G401.6 (cell line): ENCODE results near the gene CFAP53.

Source experiments
- FAIRE-seq: peaks from 2 replicates; lab custom pipeline; 2012; peaks lifted over from hg19 to GRCh38; lab: Jason Lieb, UNC

The CFAP53 gene

DNA sequence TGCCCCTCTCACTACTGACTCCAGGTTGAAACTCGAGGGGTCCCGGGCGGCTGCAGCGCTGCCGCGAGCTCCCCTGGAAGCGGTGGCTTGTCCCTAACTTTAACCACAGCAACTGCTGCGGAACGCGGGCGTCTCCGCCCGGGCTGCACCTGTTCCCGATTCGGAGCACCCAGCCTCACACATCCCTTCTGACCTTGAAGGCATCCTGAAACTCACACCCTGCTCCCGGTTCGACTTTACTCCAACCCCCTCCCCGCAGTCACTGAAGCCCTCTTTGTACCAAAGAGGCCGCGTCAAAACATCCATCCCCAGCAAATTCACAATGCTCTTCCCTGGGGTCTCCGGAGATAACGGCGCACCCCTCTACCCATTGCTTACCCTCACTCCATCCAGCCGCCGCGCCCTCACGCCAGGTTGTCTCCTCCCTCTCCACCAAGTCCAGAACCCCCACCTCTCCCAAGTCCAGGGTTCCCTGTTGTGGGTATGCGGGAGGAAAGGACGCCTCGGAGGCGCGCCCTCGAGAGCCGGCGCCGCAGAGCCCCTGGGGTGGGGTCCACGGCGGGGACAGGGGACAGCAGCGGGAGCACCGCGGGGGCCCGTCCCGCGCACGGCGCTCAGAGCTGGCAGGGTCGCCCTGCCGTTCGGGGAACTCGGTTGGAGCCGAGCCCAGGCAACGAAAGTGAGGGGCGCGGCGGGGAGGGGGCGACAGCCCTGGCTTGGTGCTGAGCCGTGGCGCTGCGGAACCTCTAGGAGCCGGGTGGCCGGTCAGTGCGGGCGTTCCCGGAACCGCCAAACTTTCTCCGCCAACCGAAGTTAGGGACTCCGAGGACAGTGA is 72.3 kb downstream of the CFAP53 start:
- FAIRE-seq = no peak

- FAIRE-seq = no peak
Measured at GRCh38 chr18:50192995-50193795, 73.1 kb downstream of the CFAP53 start.

GRCh38 chr18:50190926-50191325 is 75.4 kb downstream of the CFAP53 start:
- no peak for FAIRE-seq

- no peak for FAIRE-seq
Measured at GRCh38 chr18:50190236-50190635, 76.1 kb downstream of the CFAP53 start.

DNA sequence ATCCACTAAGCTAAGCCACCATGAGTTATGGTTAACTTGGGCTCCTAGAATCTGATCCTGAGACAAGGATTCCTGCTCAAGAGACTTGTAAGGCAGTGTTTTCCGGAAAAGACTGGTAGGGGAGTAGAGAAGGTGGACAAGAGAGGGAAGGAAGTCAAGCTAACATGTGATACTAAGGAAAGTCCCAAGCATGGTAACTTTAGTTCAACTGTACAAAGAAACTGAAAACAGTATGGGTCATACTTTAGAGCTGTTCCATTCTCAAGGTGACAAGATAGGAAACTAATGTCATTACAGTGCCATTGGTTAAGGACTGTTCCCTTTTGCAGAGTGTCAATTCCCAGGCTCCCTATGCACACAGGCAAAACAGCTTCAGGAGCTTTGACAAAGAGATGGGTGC is 77.1 kb downstream of the CFAP53 start:
- no peak for FAIRE-seq

GRCh38 chr18:50188652-50189051 is 77.6 kb downstream of the CFAP53 start:
- FAIRE-seq = no peak

- FAIRE-seq = no peak
Measured at GRCh38 chr18:50187659-50188058, 78.6 kb downstream of the CFAP53 start.

GRCh38 chr18:50186385-50186784 is 79.9 kb downstream of the CFAP53 start:
- no peak for FAIRE-seq

DNA sequence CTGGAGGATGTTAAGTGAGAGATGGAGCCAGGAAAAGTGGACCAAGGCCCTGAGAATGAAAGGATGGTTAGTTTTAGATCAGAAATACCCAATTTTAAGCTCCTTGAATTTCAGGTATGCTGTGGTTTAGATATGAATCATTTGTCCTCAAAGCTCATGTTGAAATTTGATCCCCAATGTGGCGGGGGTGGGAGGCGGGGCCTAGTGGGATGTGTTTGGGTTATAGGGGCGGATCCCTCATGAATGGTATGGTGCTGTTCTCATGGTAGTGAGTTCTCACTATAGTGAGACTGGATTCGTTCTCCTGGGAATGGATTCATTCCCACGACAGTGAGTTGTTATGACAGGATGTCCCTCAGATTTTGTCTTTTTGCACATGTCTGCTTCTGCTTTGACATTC is 82.7 kb downstream of the CFAP53 start:
- no peak for FAIRE-seq

GRCh38 chr18:50182511-50182910 is 83.8 kb downstream of the CFAP53 start:
- no peak for FAIRE-seq

DNA sequence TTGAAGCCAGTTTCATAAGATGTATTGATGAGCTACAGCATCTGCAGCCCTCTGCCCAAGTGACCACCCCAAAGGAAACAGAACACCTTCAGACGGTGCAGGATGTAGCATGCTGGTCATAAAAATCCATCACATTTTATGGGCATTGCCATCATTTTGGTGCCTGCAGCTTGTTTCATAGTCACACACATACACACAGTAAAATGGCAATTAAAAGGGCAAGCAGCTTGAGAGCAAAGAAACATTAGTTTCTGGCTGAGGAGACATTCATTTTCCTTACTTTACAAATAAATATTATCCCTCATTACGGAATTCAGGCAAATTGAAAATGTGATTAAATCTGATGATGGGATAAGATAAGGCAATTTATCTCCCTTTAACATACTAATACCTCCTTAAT is 84.7 kb downstream of the CFAP53 start:
- FAIRE-seq = no peak

DNA sequence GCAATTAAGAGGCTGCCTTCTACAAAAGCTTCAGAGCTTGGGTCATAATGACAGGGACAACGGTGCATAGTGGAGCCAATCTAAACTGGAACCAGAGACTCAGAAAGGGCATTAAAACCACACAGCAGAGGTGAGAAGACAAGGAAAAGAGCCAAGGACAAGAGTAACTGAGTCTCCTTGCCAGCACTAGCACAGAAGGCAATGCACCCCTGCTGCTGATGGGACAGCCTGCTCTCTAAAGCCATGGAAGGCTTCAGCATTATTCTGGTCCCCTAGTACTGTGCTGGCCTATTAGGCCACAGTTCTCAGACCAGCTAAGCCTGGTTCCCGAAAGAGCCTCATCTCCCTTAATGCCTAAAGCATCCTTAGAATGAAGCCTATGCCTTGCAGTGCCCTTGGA is 86.8 kb downstream of the CFAP53 start:
- FAIRE-seq = no peak

- FAIRE-seq = no peak
Measured at GRCh38 chr18:50177294-50177992, 88.9 kb downstream of the CFAP53 start.
